ENCODE results near the gene FNBP1L.

Gene FNBP1L

GRCh38 chr1:93499075-93499474 lies 51.2 kb downstream of the FNBP1L start:
- no peak overlapping the region for H3K4me3 ChIP-seq (ENCODE audit: low read depth, low read length)
- H3K27ac ChIP-seq = no peak overlapping the region
- DNase-seq = no peak
- TF ChIP-seq CTCF (IDR thresholded peaks at IDR 0.05; ENCODE audit: low read depth, low read length) = no peak
- H3K9me3 ChIP-seq (ENCODE audit: severe bottlenecking) = no peaks in the 10 kb centered on the region
- peaks cover 5% of the 10 kb centered on the region for H3K36me3 ChIP-seq
- no peaks in the 10 kb centered on the region for H3K27me3 ChIP-seq (ENCODE audit: insufficient read depth, low read depth, severe bottlenecking)

- H3K9me3 ChIP-seq (ENCODE audit: severe bottlenecking) = no peaks in the 10 kb centered on the region
- TF ChIP-seq CTCF (IDR thresholded peaks at IDR 0.05; ENCODE audit: low read depth, low read length) = no peak
- no peaks in the 10 kb centered on the region for H3K27me3 ChIP-seq (ENCODE audit: insufficient read depth, low read depth, severe bottlenecking)
- no peak overlapping the region for H3K4me3 ChIP-seq (ENCODE audit: low read depth, low read length)
- DNase-seq = no peak
- no peak overlapping the region for H3K27ac ChIP-seq
- peaks cover 5% of the 10 kb centered on the region for H3K36me3 ChIP-seq
These were observed 51.6 kb downstream of the FNBP1L start for GRCh38 chr1:93499533-93499932.

GRCh38 chr1:93500275-93500674 lies 52.4 kb downstream of the FNBP1L start:
- DNase-seq = no peak
- no peak overlapping the region for H3K27ac ChIP-seq
- H3K36me3 ChIP-seq = peaks cover 5% of the 10 kb centered on the region
- TF ChIP-seq CTCF (IDR thresholded peaks at IDR 0.05; ENCODE audit: low read depth, low read length) = no peak
- H3K4me3 ChIP-seq (ENCODE audit: low read depth, low read length) = no peak overlapping the region
- H3K9me3 ChIP-seq (ENCODE audit: severe bottlenecking) = no peaks in the 10 kb centered on the region
- no peaks in the 10 kb centered on the region for H3K27me3 ChIP-seq (ENCODE audit: insufficient read depth, low read depth, severe bottlenecking)

GRCh38 chr1:93501399-93501798 lies 53.5 kb downstream of the FNBP1L start:
- peaks cover 5% of the 10 kb centered on the region for H3K36me3 ChIP-seq
- no peak overlapping the region for H3K4me3 ChIP-seq (ENCODE audit: low read depth, low read length)
- no peaks in the 10 kb centered on the region for H3K27me3 ChIP-seq (ENCODE audit: insufficient read depth, low read depth, severe bottlenecking)
- H3K9me3 ChIP-seq (ENCODE audit: severe bottlenecking) = no peaks in the 10 kb centered on the region
- TF ChIP-seq CTCF (IDR thresholded peaks at IDR 0.05; ENCODE audit: low read depth, low read length) = no peak
- DNase-seq = no peak
- H3K27ac ChIP-seq = no peak overlapping the region

GRCh38 chr1:93501829-93502369 lies 54.0 kb downstream of the FNBP1L start:
- no peak for TF ChIP-seq CTCF (IDR thresholded peaks at IDR 0.05; ENCODE audit: low read depth, low read length)
- peaks cover 5% of the 10 kb centered on the region for H3K36me3 ChIP-seq
- no peak overlapping the region for H3K4me3 ChIP-seq (ENCODE audit: low read depth, low read length)
- H3K27me3 ChIP-seq (ENCODE audit: insufficient read depth, low read depth, severe bottlenecking) = no peaks in the 10 kb centered on the region
- DNase-seq = no peak
- H3K27ac ChIP-seq = no peak overlapping the region
- no peaks in the 10 kb centered on the region for H3K9me3 ChIP-seq (ENCODE audit: severe bottlenecking)

GRCh38 chr1:93502571-93502970 lies 54.7 kb downstream of the FNBP1L start:
- H3K27me3 ChIP-seq (ENCODE audit: insufficient read depth, low read depth, severe bottlenecking) = no peaks in the 10 kb centered on the region
- DNase-seq = no peak
- H3K9me3 ChIP-seq (ENCODE audit: severe bottlenecking) = no peaks in the 10 kb centered on the region
- no peak for TF ChIP-seq CTCF (IDR thresholded peaks at IDR 0.05; ENCODE audit: low read depth, low read length)
- peaks cover 8% of the 10 kb centered on the region for H3K36me3 ChIP-seq
- H3K27ac ChIP-seq = no peak overlapping the region
- no peak overlapping the region for H3K4me3 ChIP-seq (ENCODE audit: low read depth, low read length)
